ENCODE results near the gene DENND4B. TPM values are rescaled to one million over a fixed set of nuclear protein-coding genes. Genes with fewer than 3 reads are reported as not detected.
A peak's percentile ranks its signal among the peaks of the same experiment; 100 is the strongest.

Gene DENND4B
- total RNA-seq, 4 donors from 2014 or later, result 10.2 to 46.5 (median 32.3) TPM

- TF ChIP-seq, protein P1, sequence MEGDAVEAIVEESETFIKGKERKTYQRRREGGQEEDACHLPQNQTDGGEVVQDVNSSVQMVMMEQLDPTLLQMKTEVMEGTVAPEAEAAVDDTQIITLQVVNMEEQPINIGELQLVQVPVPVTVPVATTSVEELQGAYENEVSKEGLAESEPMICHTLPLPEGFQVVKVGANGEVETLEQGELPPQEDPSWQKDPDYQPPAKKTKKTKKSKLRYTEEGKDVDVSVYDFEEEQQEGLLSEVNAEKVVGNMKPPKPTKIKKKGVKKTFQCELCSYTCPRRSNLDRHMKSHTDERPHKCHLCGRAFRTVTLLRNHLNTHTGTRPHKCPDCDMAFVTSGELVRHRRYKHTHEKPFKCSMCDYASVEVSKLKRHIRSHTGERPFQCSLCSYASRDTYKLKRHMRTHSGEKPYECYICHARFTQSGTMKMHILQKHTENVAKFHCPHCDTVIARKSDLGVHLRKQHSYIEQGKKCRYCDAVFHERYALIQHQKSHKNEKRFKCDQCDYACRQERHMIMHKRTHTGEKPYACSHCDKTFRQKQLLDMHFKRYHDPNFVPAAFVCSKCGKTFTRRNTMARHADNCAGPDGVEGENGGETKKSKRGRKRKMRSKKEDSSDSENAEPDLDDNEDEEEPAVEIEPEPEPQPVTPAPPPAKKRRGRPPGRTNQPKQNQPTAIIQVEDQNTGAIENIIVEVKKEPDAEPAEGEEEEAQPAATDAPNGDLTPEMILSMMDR (IDR thresholded peaks at IDR 0.05), result no peak
- TF ChIP-seq EP300 (IDR thresholded peaks at IDR 0.05) (no peak), POLR2A (IDR thresholded peaks at IDR 0.05) (no peak), POLR2AphosphoS5 (IDR thresholded peaks at IDR 0.05) (no peak)
- no peaks in the 10 kb centered on the region for H3K27me3 ChIP-seq
- no peaks in the 10 kb centered on the region for H3K9me3 ChIP-seq
- no peak overlapping the region for H3K4me3 ChIP-seq
- H3K4me1 ChIP-seq, result peaks cover 0 to 43% (median 0%) of the 10 kb centered on the region in 3 donors
- WGBS, 2 donors (ENCODE audit: low coverage in 1 of 2), result 6 to 28% methylated on average over 3 of the region's 3 CpGs
- no peak overlapping the region for H3K27ac ChIP-seq
- ATAC-seq, result no peak
- H3K36me3 ChIP-seq, result peaks cover 0 to 22% of the 10 kb centered on the region in 2 donors
Observed at GRCh38 chr1:153888533-153888932, 58.0 kb downstream of the DENND4B start.

DNA sequence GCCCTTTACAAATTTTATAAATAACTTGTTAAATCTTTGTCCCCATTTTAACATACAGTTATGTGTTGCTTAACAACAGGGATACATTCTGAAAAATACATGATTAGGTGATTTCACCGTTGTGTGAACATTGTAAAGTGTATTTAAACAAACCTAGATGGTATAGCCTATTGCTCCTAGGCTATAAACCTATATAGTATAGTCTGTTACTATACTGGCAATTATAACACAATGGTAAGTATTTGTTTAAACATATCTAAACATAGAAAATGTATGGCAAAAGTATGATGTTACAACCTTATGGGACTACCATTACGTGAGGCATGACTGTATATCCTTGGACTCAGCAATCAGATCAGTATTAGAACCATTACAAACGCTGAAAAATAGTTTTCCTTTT, 60.4 kb downstream of the DENND4B start:
- TF ChIP-seq EP300 (IDR thresholded peaks at IDR 0.05), result no peak
- no peak for TF ChIP-seq POLR2A (IDR thresholded peaks at IDR 0.05)
- TF ChIP-seq, protein P1 (IDR thresholded peaks at IDR 0.05), result no peak
- no peak for TF ChIP-seq POLR2AphosphoS5 (IDR thresholded peaks at IDR 0.05)
- Histone ChIP-seq H3K4me3 (no peak overlapping the region), H3K4me1 (peaks cover 0 to 63% (median 15%) of the 10 kb centered on the region in 3 donors), H3K27ac (no peak overlapping the region), H3K9me3 (no peaks in the 10 kb centered on the region), H3K36me3 (peaks cover 0 to 8% of the 10 kb centered on the region in 2 donors), H3K27me3 (no peaks in the 10 kb centered on the region)
- no peak for ATAC-seq
- 64 to 66% methylated on average over 3 of the region's 3 CpGs for WGBS, 2 donors (ENCODE audit: low coverage in 1 of 2)

GRCh38 chr1:153883223-153883622, 63.3 kb downstream of the DENND4B start:
- no peak for ATAC-seq
- H3K4me3 ChIP-seq, result no peak overlapping the region
- peaks cover 0 to 66% (median 20%) of the 10 kb centered on the region in 3 donors for H3K4me1 ChIP-seq
- H3K27me3 ChIP-seq, result no peaks in the 10 kb centered on the region
- no peaks in the 10 kb centered on the region for H3K36me3 ChIP-seq
- H3K9me3 ChIP-seq, result no peaks in the 10 kb centered on the region
- H3K27ac ChIP-seq, result no peak overlapping the region
- 88 to 91% methylated on average over 4 of the region's 4 CpGs for WGBS, 2 donors (ENCODE audit: low coverage in 1 of 2)
- TF ChIP-seq EP300 (IDR thresholded peaks at IDR 0.05) (no peak), POLR2AphosphoS5 (IDR thresholded peaks at IDR 0.05) (no peak), POLR2A (IDR thresholded peaks at IDR 0.05) (no peak)
- TF ChIP-seq, protein P1 (IDR thresholded peaks at IDR 0.05), result no peak

DNA sequence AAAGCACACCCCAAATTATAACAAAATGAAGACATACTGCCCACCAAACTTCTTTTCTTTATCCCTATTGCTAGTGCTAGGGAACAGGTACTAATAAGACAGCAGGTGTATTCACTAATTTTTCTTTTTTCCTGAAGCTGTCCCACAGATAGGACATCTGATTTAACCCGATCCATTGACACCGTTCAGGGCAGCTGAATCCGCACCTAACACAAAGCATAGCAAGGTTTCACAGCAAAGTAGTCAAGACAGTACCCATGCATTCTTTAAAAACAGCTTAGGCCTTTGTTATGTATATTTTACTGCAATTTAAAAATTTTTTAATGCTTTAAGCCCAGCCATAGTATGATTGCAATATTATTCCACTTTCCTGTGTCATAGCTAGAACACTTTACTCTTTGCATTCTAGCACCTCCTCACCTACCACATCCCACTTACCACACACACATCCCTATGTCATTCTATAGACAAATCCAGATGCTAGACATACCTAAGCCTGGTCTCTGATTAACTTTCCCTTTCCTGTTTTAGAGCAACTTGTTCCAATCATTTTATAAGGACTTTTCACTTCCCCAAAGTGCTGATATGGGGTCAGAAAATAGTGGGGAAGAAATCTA, 64.1 kb downstream of the DENND4B start:
- Histone ChIP-seq H3K36me3 (no peaks in the 10 kb centered on the region), H3K9me3 (no peaks in the 10 kb centered on the region), H3K27ac (no peak overlapping the region), H3K4me3 (no peak overlapping the region), H3K27me3 (no peaks in the 10 kb centered on the region), H3K4me1 (peaks cover 0 to 58% (median 20%) of the 10 kb centered on the region in 3 donors)
- ATAC-seq, result no peak
- TF ChIP-seq, protein P1 (IDR thresholded peaks at IDR 0.05), result no peak
- no peak for TF ChIP-seq POLR2AphosphoS5 (IDR thresholded peaks at IDR 0.05)
- 37 to 39% methylated on average over 3 of the region's 3 CpGs for WGBS, 2 donors (ENCODE audit: low coverage in 1 of 2)

DNA sequence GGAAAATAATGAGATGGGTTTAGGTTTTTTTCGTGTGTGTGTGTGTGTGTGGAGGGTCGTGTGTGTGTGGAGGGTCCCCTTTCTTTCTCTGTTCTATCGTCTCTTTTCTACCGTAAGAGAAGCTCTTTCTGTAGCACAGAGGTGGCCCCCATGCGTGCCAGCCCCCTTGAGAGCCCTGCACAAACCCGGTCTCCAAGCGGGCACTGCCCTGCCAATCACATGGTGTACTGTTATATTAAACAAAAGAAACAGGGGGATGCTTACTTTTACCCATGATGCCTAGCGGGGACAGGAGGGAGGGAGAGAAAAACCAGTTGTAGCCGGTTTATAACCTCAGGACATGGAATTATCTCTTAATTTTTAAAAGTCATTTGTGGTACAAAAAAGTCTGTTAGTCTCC, 64.8 kb downstream of the DENND4B start:
- no peaks in the 10 kb centered on the region for H3K9me3 ChIP-seq
- no peaks in the 10 kb centered on the region for H3K27me3 ChIP-seq
- peaks cover 0 to 52% (median 20%) of the 10 kb centered on the region in 3 donors for H3K4me1 ChIP-seq
- peak overlapping the region in 1 of 2 donors; percentile 5 for H3K4me3 ChIP-seq
- no peaks in the 10 kb centered on the region for H3K36me3 ChIP-seq
- 0 to 5% methylated on average over 6 to 9 of the region's 9 CpGs for WGBS, 2 donors (ENCODE audit: low coverage in 1 of 2)
- no peak for TF ChIP-seq POLR2AphosphoS5 (IDR thresholded peaks at IDR 0.05)
- no peak for TF ChIP-seq POLR2A (IDR thresholded peaks at IDR 0.05)
- TF ChIP-seq, protein P1 (IDR thresholded peaks at IDR 0.05), result no peak
- TF ChIP-seq EP300 (IDR thresholded peaks at IDR 0.05), result no peak
- peak overlapping the region in 2 of 4 donors; percentile 35 to 53 for H3K27ac ChIP-seq
- no peak for ATAC-seq
